NB4 (cell line): Measurements from ENCODE around the gene NRG3.

Experiments
- DNase-seq: peaks from one replicate; pipeline ENCODE4 v3.0.0; 2010; ENCODE audit warnings: low read depth
- H3K4me3 ChIP-seq: one replicate; pipeline ENCODE4 v1.5.1; 2011; ENCODE audit warnings: mild to moderate bottlenecking, low read depth, low read length, moderate library complexity
- CTCF ChIP-seq: IDR thresholded peaks from one replicate; pipeline ENCODE4 v1.5.1; 2012; ENCODE audit warnings: low read depth, low read length
- MAX ChIP-seq: IDR thresholded peaks from 2 replicates; pipeline ENCODE4 v1.6.1; 2011; ENCODE audit warnings: low read depth, low read length
- MYC ChIP-seq: IDR thresholded peaks from 2 replicates; pipeline ENCODE4 v1.6.1; 2011; ENCODE audit warnings: low read depth, low read length
- POLR2A ChIP-seq: IDR thresholded peaks from 2 replicates; pipeline ENCODE4 v1.6.1; 2011; ENCODE audit warnings: mild to moderate bottlenecking; ENCODE audit not compliant: insufficient read length; ENCODE audit errors: extremely low read depth

NRG3 gene

GRCh38 chr10:81995254-81995653, 120.3 kb downstream of the NRG3 start:
- no peak for DNase-seq
- no peak overlapping the region for H3K4me3 ChIP-seq
- no peak for TF ChIP-seq POLR2A
- TF ChIP-seq MAX = no peak
- TF ChIP-seq CTCF = no peak
- no peak for TF ChIP-seq MYC

- no peak overlapping the region for H3K4me3 ChIP-seq
- no peak for DNase-seq
- TF ChIP-seq POLR2A = no peak
- TF ChIP-seq CTCF = no peak
- TF ChIP-seq MAX = no peak
- TF ChIP-seq MYC = no peak
These were observed 121.9 kb downstream of the NRG3 start for GRCh38 chr10:81996927-81997326.

GRCh38 chr10:82020999-82021398, 146.0 kb downstream of the NRG3 start:
- TF ChIP-seq POLR2A = no peak
- no peak for TF ChIP-seq MYC
- TF ChIP-seq CTCF = no peak
- no peak for TF ChIP-seq MAX
- DNase-seq = no peak
- no peak overlapping the region for H3K4me3 ChIP-seq

- no peak for TF ChIP-seq POLR2A
- TF ChIP-seq MAX = no peak
- no peak for TF ChIP-seq CTCF
- no peak for DNase-seq
- H3K4me3 ChIP-seq = no peak overlapping the region
These were observed 152.7 kb downstream of the NRG3 start for GRCh38 chr10:82027711-82028110.

- no peak for DNase-seq
- no peak overlapping the region for H3K4me3 ChIP-seq
- TF ChIP-seq POLR2A (no peak), CTCF (no peak), MAX (no peak), MYC (no peak)
These were observed 162.1 kb downstream of the NRG3 start for GRCh38 chr10:82037076-82037475.

GRCh38 chr10:82038587-82038986, 163.6 kb downstream of the NRG3 start:
- TF ChIP-seq CTCF = no peak
- TF ChIP-seq MAX = no peak
- no peak for TF ChIP-seq POLR2A
- no peak for TF ChIP-seq MYC
- DNase-seq = no peak
- no peak overlapping the region for H3K4me3 ChIP-seq
